HG03457 (cell line): Measurements from ENCODE around the gene IBSP.

ENCODE experiments used
- ATAC-seq: cut with Tn5 transposase; IDR thresholded peaks from one replicate; pipeline ENCODE4 v1.9.1; 2021; ENCODE audit warnings: moderate number of reproducible peaks; ENCODE audit not compliant: unreplicated experiment

The IBSP gene, protein sequence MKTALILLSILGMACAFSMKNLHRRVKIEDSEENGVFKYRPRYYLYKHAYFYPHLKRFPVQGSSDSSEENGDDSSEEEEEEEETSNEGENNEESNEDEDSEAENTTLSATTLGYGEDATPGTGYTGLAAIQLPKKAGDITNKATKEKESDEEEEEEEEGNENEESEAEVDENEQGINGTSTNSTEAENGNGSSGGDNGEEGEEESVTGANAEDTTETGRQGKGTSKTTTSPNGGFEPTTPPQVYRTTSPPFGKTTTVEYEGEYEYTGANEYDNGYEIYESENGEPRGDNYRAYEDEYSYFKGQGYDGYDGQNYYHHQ

DNA sequence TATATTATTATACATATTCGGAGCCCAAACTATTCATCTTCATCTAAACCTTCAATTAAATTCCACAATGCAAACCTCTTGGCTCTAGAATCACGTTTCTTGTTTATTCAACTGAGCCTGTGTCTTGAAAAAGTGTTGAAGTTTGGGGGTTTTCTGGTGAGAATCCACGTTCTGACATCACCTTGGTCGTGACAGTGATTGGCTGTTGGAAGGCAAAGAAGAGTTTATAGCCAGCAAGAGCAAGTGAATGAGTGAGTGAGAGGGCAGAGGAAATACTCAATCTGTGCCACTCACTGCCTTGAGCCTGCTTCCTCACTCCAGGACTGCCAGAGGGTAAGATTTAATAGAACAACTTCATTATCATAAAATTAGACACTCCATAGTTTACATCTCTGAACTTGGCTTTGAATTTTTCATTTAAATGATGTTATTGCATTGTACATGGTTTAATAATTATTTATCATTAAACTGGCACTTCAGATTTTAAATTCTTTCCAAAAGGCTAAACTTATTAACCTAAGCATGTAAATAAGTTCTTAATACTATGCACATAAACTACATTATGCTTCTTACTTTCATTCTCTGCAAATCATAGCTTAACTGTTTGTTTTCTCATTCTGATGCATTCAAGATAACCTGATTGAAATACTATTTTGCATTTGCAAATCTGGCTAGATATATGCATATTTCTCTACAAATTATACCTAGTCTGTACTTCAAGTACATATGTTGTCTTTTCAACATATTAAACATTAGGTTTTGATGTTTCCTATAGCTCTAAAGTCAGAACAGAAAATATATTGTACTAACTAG, at the start of gene IBSP:
IBSP (plus strand) TSS at position 254 of the 813 bp plus-strand sequence. CDS start 2,808 bp downstream, outside the sequence.
- no peak for ATAC-seq

DNA sequence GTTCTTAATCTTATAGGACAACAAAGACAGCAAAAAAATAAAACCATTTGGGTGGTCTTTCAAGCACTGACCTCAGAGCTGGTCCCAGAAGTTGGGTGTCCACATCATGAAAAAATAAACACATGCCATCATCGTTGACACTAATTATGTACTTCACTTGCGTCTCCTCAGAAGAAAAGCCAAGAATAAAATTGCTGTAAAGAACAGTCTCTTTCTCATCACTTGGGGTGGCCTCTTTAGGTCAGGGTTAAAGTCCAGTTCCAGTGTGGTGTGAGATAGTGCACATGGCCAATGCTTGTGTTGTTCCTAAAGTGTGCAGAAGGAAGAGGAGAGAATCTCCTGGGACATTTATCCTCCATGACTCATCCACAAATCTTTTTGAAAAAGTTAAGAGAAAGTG, 49.5 kb upstream of the IBSP start:
- ATAC-seq = no peak

DNA sequence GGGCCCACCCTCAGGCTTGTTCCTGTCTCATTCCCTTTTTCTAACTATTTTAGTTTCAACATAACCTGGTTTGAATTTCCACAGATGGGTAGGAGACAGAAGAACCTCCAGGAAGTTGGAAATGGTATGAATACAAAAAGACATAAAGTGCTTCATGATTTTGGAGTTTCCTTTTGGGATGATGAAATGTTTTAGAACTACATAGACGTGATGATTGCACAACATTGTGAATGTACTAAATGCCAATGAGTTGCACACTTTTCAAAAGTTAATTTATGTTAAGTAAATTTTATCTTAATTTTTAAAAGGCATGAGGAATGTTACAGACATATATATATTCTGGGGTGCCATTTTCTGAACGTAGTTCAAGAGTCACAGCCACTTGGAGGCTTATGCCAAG, 41.1 kb upstream of the IBSP start:
- ATAC-seq = no peak

DNA sequence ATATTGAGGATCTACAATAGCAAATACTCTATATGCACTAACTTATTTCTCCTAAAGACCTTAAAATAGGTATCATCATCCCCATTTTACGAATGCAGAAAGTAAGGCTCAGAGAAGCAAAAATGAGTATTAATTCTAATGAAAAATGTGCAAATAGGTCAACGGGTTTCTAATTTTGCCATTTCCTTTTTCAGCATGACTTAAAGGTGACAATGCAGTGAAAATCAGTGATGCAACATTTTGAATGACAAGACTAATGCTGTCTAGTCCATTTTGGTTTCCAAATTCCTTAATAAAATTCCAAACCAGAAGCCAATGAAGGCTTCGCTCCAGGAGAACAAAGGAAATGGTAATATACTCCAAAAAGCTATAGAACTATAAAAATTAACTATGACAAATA, 37.0 kb upstream of the IBSP start:
- no peak for ATAC-seq

DNA sequence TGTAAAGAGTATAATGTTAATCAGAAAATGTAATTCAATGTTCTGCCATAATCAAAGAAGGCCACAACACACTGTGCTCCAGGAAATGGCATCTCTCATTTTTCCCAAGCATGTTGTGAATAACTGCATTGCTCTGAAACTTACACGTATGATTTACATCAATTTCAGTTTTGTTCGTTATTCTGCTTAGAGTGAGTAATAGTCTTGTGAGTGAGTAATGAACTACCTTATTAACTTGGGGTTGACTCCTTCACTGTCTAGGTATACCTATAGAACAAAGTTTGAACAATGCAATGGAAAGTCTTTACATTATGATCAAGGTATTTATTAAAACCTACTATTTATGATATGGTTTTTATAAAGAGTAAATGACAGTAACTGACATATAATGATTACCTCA, 17.8 kb upstream of the IBSP start:
- no peak for ATAC-seq

DNA sequence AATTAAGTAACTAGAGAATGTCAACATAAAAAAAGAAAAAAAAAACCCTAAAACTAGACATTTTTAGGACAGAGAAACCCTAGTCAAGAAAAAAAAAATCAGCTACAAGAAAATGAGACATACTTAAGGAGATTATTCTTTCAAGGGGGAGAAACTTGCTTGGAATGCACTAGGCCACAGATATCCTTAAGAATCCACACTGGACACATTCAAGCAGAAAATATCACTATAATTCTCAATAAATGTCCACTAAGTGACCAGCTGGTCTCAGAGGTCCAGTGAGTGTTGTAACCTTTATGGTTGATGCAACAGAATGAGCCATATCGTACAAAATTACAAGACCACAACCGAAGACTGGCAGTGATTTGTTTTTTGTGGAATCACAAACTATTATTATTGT, 15.6 kb upstream of the IBSP start:
- no peak for ATAC-seq

DNA sequence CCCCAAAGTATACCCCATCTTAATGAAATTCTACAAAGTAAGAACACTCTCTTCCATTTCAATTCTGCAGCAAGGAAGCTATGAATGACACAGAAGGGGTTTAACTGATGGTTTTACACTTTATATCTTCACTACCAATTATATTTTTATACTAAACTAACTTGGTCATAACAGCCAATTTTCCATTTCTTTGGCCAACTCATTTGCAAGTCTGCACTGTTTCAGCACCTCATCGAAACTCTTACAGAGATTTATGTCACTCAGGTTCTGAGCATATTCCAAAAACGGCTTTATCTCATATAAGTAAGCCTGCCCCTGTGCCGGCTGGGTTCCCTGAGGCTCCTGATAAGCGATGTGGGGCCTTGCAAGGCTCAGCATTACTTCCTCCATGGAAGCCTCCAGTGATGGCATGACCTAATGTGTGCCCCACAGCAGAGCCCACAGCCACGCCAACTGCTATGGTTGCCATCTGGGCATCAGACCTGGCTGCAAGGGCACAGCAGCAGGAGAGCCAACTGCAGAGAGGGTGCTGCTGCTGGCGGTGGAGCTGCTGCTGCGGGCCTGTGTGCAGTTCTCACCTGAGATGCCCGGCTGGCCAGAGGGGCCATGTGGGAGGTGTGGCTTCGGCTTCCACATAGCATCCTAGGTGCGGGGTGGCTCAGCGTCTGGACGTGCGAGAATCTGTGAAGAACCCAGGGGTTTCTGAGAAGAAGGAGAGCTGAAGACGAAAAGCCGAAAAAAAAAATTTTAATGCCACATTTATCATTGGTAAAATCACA, 13.4 kb upstream of the IBSP start:
- no peak for ATAC-seq

DNA sequence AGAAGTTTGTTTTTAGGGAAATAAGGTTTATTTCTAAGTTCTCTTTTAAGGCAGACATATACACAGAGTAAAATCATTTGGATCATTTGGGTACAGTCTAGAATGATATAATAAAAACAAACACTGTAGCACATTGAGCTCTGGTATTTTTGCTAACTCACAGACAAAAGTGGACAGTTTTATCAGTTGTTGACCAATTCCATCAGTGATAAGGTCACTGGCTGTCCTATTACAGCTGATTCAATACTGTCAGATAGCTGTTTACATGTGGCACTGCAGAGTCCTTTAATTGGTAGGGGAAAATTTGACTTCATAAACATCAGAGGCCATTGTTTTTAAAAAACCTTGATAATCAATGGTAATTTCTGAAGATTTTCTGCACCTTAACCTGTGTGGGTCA, 3.5 kb downstream of the IBSP start:
- no peak for ATAC-seq

DNA sequence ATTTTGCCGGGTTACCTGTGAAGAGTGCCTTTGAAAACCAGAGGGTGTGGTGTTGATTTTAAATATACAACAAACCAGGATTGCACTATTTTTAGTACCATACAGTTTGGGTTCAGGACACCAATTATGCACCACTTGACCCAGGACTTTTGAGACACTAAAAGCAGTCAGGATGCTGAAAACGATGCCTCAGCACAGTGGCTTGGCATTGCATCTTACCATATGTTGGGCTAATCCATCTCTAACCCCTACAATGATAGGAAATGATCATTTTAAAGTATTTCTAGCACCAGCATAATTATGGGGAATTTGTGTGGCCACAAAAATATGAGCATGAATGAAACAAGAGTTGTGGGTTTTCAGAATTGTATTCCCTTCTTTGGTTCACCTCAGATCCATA, 4.1 kb downstream of the IBSP start:
- no peak for ATAC-seq

DNA sequence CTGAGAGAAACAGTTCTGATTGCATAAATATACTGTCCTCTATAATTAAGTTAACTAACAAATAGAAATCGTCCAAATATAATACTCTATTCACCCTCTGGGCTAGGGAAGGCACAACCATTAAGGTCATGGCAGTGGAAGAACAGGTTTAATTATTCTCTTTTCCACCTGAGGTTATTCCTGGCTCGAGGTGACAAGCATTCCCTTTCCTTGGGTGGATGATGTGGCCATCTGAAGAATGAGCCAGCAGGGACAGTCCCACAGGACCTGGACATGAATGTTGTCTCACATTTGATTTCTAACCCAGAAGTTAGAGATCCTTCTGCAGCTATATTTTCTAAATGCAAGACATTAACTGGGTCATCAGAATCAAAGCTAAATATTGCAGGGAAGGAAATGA, 5.5 kb downstream of the IBSP start:
- no peak for ATAC-seq

DNA sequence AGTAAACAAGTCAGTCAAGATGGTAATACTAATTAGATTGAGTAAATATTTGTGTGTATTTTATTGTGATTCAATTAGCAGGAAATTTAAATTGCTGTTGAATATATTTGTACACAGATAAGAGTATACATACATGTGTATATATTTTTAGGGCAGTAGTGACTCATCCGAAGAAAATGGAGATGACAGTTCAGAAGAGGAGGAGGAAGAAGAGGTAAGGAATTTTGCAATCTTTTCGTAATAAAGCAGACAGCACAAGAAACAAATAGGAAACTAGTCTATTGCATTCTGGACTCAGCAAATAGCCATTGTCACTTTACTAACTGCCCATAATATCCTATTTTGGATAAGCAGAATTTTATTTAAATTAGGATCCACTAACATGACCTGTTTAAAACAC, 6.6 kb downstream of the IBSP start:
- ATAC-seq = no peak

DNA sequence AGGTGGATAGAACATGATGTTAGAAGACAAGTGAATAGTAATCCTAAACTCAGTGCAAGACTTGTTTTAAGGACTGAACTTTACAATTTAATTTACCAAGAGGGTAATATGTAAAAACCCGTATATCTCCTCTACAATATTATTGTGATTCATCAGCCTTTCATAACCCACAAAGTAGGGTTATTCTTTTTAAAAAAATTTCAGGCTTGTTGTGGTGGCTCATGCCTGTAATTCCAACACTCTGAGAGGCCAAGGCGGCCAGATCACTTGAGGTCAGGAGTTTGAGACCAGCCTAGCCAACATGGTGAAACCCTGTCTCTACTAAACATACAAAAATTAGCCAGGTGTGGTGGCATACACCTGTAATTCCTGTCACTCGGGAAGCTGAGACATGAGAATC, 7.2 kb downstream of the IBSP start:
- no peak for ATAC-seq

DNA sequence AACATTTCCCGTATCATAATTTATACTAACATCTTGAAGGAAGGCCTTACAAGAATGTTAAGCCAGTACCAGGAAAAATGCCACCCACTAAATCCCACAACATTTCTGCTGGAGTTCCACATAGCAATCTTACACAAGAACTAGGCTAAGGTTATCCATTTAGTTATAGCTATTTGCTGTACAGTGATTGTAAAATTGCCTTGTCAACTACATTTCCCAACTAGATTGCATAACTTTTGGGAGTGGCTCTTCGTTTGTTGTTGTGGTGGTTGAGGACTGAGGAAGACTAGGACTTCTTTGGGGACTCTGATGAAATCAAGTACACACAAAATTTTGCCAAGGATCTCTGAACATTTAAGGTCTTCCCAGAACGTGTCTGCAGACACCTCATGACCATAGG, 8.0 kb downstream of the IBSP start:
- ATAC-seq = no peak

DNA sequence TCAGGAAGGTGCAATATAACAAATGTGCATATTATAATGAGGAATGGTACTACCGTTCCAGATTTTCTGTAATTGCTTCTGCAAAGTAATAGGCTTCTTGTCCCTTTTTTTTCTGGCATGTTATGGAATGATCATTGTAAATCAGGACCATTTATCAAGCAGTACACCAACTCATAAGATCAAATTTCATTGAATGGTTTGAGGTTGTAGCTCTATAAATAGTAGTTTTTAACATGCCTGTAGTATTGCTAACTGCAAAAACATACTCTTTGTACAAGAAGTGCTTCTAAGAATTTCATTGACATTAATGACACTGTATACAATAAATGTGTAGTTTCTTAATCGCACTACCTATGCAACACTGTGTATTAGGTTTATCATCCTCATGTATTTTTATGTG, 12.6 kb downstream of the IBSP start:
- ATAC-seq = no peak

DNA sequence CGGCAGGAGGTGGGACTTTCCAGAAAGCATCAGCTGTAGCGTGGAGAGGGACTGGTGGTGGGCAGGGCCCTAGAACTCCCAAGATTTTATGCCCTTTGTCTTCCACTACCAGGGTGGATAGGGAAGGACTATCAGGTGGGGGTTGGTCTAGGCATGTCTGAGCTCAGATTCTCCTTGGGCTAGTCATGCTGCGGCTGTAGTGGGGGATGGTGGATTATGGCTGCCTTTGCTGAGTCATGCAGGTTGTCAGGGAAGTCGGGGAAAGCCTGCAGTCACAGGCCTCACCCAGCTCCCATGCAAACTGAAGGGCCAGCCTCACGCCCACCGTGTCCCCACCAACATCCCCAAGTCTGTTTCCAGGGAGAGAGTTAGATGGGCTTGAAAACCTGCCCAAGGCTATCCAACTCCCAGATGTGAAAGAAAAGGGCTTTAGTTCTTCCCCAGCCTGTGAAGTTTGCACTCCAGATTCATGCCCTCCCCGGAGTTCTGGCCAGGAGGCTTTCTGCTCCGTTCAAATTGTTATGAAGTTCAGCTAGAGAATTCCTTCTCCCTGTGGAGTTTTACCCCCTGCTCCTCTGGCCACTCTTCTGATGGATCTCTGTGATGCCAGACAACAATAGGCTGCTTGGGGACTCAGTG, 20.0 kb downstream of the IBSP start:
- no peak for ATAC-seq

DNA sequence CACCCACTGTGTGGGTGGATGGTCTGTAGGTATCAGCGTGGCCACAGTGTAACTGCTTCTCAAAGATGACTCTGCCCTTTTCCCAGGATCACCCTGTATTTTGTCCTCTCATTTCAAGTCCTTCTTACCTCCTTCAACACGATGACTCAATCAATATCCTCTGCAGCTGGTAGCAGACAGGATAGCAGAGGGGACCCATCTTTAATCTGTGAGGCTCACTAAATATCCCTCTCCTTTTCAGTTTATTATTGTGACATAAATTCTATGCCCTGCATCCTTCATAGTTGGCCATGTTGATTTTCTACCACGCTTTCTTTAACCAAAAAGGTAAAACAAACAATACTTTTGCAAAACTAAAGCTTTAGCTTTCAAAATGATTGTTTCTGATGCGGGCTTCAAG, 23.8 kb downstream of the IBSP start:
- ATAC-seq = no peak

DNA sequence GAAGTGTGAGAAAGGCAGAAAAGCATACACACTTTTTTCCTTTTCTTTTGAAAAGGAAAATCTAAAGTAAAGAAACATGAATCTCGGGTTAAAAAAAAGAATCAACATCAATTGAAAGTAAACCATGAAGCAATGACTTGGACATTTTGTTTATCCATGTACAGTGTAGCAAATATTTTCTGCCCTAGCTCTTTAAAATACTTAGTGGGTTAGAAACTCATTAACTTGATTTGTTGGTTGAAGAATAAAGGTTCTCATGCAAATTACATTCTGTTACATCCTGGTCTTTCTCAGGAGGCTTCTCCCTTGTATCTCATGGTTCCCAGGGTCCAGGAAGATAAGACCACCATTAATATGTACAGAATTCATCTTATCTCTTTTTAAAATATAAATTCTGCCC, 24.4 kb downstream of the IBSP start:
- no peak for ATAC-seq

DNA sequence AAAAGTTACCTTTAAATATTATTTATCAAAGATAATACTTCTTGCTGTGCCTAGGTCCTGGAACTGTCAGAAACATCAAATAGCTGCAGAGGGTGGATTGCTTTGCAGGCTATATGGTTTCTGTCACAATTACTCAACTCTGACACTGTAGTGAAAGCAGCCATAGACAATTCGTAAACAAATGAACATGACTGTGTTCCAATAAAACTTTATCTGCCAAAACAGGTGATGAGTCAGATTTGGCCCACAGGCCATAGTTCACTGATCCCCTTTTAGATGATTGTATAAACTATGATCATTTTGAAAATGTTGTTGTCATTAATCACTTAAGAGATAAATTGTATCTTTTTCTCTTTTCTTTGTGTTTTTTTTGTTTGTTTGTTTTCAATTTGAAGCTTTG, 25.0 kb downstream of the IBSP start:
- no peak for ATAC-seq

DNA sequence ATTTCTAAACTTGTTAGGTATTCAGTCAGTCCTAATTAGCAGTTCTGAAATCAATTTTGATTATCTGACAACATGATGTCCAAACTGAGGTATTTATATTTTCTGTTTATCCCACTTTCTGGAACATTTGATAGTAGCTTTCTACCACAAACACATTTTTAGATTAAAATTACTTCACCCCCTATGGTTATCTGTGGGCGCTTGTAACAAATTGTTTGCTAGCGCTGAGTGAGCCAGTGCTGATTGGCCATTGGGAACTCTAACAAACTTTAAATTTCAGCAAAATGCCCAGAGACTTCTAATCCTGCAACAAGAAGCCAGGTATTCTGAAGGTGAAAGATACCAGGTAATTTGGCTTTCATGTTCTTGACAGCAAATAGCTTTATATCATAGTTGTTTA, 33.3 kb downstream of the IBSP start, which contains the start of gene MEPE:
MEPE (plus strand) TSS at position 301 of the 400 bp plus-strand sequence. CDS start 1,746 bp downstream, outside the sequence.
- ATAC-seq = no peak

DNA sequence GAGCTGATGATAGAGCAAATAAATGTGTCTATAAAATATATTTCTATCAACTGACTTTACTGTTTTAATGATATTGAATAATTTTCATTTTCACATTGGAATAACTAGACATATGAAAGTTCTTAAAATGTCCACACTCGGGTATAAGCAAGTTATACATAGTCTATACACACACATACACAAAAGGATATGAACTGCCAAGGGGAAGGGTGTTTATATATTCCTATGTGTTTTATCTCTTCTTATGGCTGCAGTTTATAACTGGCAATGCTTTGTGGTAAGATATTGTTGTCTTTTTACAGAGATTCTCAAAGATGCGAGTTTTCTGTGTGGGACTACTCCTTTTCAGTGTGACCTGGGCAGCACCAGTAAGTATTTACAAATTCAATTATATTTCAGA, 35.0 kb downstream of the IBSP start:
- no peak for ATAC-seq

DNA sequence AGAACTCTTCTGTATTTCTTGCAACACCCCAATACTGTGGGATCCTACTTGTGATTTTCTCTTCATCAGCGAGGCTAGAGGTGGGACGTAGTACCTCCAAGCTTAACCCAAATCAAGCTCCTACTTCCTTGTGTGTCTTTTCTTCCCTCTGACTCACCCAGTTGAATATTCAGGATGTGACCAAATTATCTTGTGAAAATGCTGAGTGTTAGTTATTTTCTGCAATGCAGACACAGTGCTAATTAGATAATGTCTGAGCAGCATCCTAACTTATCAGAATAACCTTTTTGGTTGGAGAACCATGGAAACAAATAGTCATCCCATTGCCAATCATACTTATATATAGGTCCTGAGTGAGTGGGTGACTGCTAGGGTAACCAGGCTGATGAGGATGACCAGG, 35.8 kb downstream of the IBSP start:
- ATAC-seq = no peak
